K562 (cell line): ENCODE data around the gene ZNF609. TPM values are rescaled to one million over a fixed set of nuclear protein-coding genes. Genes with fewer than 3 reads are reported as not detected.

ENCODE experiments used
- ATAC-seq: fragments of 200-7000 bp; cut with Tn5 transposase; 3 replicates; pipeline ENCODE4 v1.9.1; 2020; ENCODE audit warnings: moderate library complexity
- BruUV-seq: library from RNA; stranded (reverse); fragments of 400-500 nt; replicated peaks from 2 replicates; lab custom pipeline; 2021; lab: Mats Ljungman, UMichigan
- CTCF ChIA-PET: fragments of 300-600 bp; formaldehyde crosslinking; extraction: SDS; loops from one replicate; lab custom pipeline; 2021; ENCODE audit warnings: low intra/inter-chr PET ratio; lab: Yijun Ruan, JAX
- POLR2A ChIA-PET: fragments of 300-600, 350-650 bp; sonication (Branson Sonifier 250); formaldehyde crosslinking; extraction: SDS; loops from one replicate; lab custom pipeline; 2021; ENCODE audit warnings: antibody characterized with exemption, inconsistent platforms; lab: Yijun Ruan, JAX
- DNase-seq, 4 experiments: peaks; one replicate each; pipeline versions ENCODE4 v3.0.0 to v3.0.0-alpha.2; 2011 to 2018; ENCODE audit warnings: low spot score in 3 of 4, mixed read lengths in 3 of 4; ENCODE audit errors: extremely low read depth in 1 of 4
- FAIRE-seq: peaks from 2 replicates; lab custom pipeline; 2011; peaks lifted over from hg19 to GRCh38; lab: Jason Lieb, UNC
- H2AFZ ChIP-seq: 2 replicates; pipeline ENCODE4 v1.6.0; 2011; ENCODE audit warnings: low read depth, low read length, control low read depth, inconsistent platforms
- H3K27ac ChIP-seq: fragments of 200-600 bp; 3 replicates; pipeline ENCODE4 v1.8.0; 2011; ENCODE audit warnings: low read depth, mild to moderate bottlenecking, control low read depth, inconsistent platforms, low read length, moderate library complexity, mixed read lengths; ENCODE audit errors: extremely low read depth
- H3K27me3 ChIP-seq, 2 experiments: fragments of 300-600 bp in 1 of 2; 2 replicates in 1 of 2; 3 replicates in 1 of 2; pipeline versions ENCODE4 v1.6.0 to v1.8.0; 2011; ENCODE audit warnings: inconsistent platforms in 2 of 2, low read length in 2 of 2, mild to moderate bottlenecking in 1 of 2, mixed read lengths in 1 of 2, moderate library complexity in 1 of 2; ENCODE audit not compliant: control insufficient read depth in 2 of 2, insufficient read depth in 2 of 2
- H3K36me3 ChIP-seq: fragments of 300-600 bp; 3 replicates; pipeline ENCODE4 v1.8.0; 2011; ENCODE audit warnings: mild to moderate bottlenecking, low read length, inconsistent platforms; ENCODE audit not compliant: control insufficient read depth, insufficient read depth
- H3K4me1 ChIP-seq, 2 experiments: fragments of 200-600 bp in 1 of 2; replicated peaks in 1 of 2; 2 replicates in 1 of 2; 3 replicates in 1 of 2; pipeline versions ENCODE4 v1.5.1 to v1.8.0; 2011; ENCODE audit warnings: inconsistent platforms in 2 of 2, low read length in 2 of 2, mild to moderate bottlenecking in 1 of 2, mixed read lengths in 1 of 2, moderate library complexity in 1 of 2; ENCODE audit not compliant: control insufficient read depth in 2 of 2, insufficient read depth in 2 of 2
- H3K4me2 ChIP-seq: 2 replicates; pipeline ENCODE4 v1.6.1; 2011; ENCODE audit warnings: low read length, control low read depth, inconsistent platforms, mixed read lengths; ENCODE audit not compliant: insufficient read depth
- H3K4me3 ChIP-seq: fragments of 200-600 bp; sonication (generic), shearing (Covaris generic); 2 replicates; pipeline ENCODE4 v1.5.1; 2016; ENCODE audit warnings: control low read depth, inconsistent platforms
- H3K79me2 ChIP-seq: fragments of 200-600 bp; 3 replicates; pipeline ENCODE4 v1.8.0; 2011; ENCODE audit warnings: low read length, inconsistent platforms; ENCODE audit not compliant: control insufficient read depth, insufficient read depth
- H3K9ac ChIP-seq, 2 experiments: 2 replicates each; pipeline versions ENCODE4 v1.6.0 to v1.6.1; 2011; ENCODE audit warnings: low read depth in 2 of 2, low read length in 2 of 2, control low read depth in 1 of 2, inconsistent platforms in 1 of 2, mild to moderate bottlenecking in 1 of 2, mixed read lengths in 1 of 2; ENCODE audit not compliant: insufficient read depth in 1 of 2
- H3K9me1 ChIP-seq: one replicate; pipeline ENCODE4 v1.6.0; 2011; ENCODE audit warnings: inconsistent platforms, mild to moderate bottlenecking, low read length, moderate library complexity; ENCODE audit not compliant: control insufficient read depth, insufficient read depth
- H3K9me3 ChIP-seq: replicated peaks from 2 replicates; pipeline ENCODE4 v1.5.1; 2011; ENCODE audit warnings: low read depth, low read length, inconsistent platforms; ENCODE audit not compliant: control insufficient read depth, insufficient read depth
- H4K20me1 ChIP-seq: replicated peaks from 2 replicates; pipeline ENCODE4 v1.6.1; 2011; ENCODE audit warnings: low read length, inconsistent platforms, mixed read lengths; ENCODE audit not compliant: control insufficient read depth, insufficient read depth
- CBX3 ChIP-seq, 2 experiments: IDR thresholded peaks; 1 replicate in 1 of 2; 2 replicates in 1 of 2; pipeline ENCODE4 v1.6.1; 2012; ENCODE audit warnings: inconsistent platforms in 2 of 2, low read length in 2 of 2, borderline replicate concordance in 1 of 2, control low read depth in 1 of 2
- DLX4 ChIP-seq: fragments of 250-450 bp; sonication (Bioruptor Pico); IDR thresholded peaks from 2 replicates; pipeline ENCODE4 v1.6.1; 2021; ENCODE audit warnings: mild to moderate bottlenecking
- ELF1 ChIP-seq: fragments of 200-800 bp; sonication (Bioruptor generic); IDR thresholded peaks from 2 replicates; pipeline ENCODE4 v1.6.1; 2016; ENCODE audit warnings: missing genetic modification characterization, missing compliant biosample characterization
- ESRRA ChIP-seq: fragments of 450-650 bp; IDR thresholded peaks from 2 replicates; pipeline ENCODE4 v1.6.1; 2014; ENCODE audit warnings: low read depth, mild to moderate bottlenecking, moderate library complexity, borderline replicate concordance
- SIX5 ChIP-seq, 2 experiments: IDR thresholded peaks; 2 replicates each; pipeline ENCODE4 v1.6.1; 2011; ENCODE audit warnings: low read length in 2 of 2, borderline replicate concordance in 1 of 2, low read depth in 1 of 2, mild to moderate bottlenecking in 1 of 2, moderate library complexity in 1 of 2; ENCODE audit not compliant: insufficient read depth in 1 of 2
- TRIM24 ChIP-seq, 2 experiments: fragments of 450-650 bp; IDR thresholded peaks; 2 replicates each; pipeline ENCODE4 v1.6.1; 2016
- TRIM28 ChIP-seq: fragments of 450-650 bp; IDR thresholded peaks from 2 replicates; pipeline ENCODE4 v1.6.1; 2017
- ZC3H8 ChIP-seq: fragments of 450-650 bp; IDR thresholded peaks from 2 replicates; pipeline ENCODE4 v1.6.1; 2017
- ZFP1 ChIP-seq: fragments of 450-650 bp; formaldehyde crosslinking; IDR thresholded peaks from 2 replicates; pipeline ENCODE4 v1.4.0; 2020; ENCODE audit warnings: mild to moderate bottlenecking, mixed read lengths
- ZNF384 ChIP-seq: IDR thresholded peaks from 2 replicates; pipeline ENCODE4 v1.6.1; 2012; ENCODE audit warnings: low read depth, low read length, improper control_type of control experiment
- WGBS: fragments of 100-300 bp; shearing (Covaris generic); methylation state at CpG from one replicate; pipeline ENCODE4 v1.1.6; 2016; ENCODE audit warnings: low coverage, mixed read lengths; ENCODE audit not compliant: insufficient coverage; ENCODE audit errors: missing lambda C conversion rate; 5-methylcytosine and 5-hydroxymethylcytosine counted together
- in situ Hi-C: fragments of 300-500 bp; cut with MboI; formaldehyde crosslinking; loops from 4 replicates; pipeline ENCODE4 v1.15.0; 2018; ENCODE audit warnings: inconsistent platforms, mixed read lengths
- intact Hi-C: fragments of 100-400 bp; cut with micrococcal nuclease; formaldehyde crosslinking; loops from 2 replicates; pipeline ENCODE4 v1.14.2; 2022
- polyA plus RNA-seq, 8 experiments: library from polyadenylated mRNA; depleted of rRNA in 4 of 8; stranded (reverse) in 5 of 8; unstranded in 3 of 8; fragments of >200 nt; fragmentation: Nextera tagmentation in 2 of 8; fragmentation: Illumina TruSeq in 1 of 8; extraction: Ambion mirVana in 2 of 8; extraction: Trizol in 1 of 8; gene quantifications; 2 replicates each; pipeline versions ENCODE4 v1.2.1 to v1.2.3, GENCODE V29; 2011 to 2014; ENCODE audit warnings: inconsistent platforms in 1 of 8, missing spikeins in 1 of 8
- total RNA-seq, 7 experiments: library from RNA; depleted of rRNA in 6 of 7; stranded (reverse); fragments of >200 nt in 6 of 7; fragmentation: Illumina TruSeq in 2 of 7; extraction: Trizol in 2 of 7; gene quantifications; 2 replicates each; pipeline versions ENCODE4 v1.2.1 to v1.2.3, GENCODE V29; 2011 to 2021; ENCODE audit warnings: low replicate concordance in 1 of 7
- TF ChIP-seq, protein P1 (sequence below): fragments of 250-450 bp; sonication (Bioruptor Pico); IDR thresholded peaks from 2 replicates; pipeline ENCODE4 v1.4.0; 2020; ENCODE audit warnings: borderline replicate concordance
- TF ChIP-seq, protein P2 (sequence below): fragments of 450-650 bp; IDR thresholded peaks from 2 replicates; pipeline ENCODE4 v1.6.1; 2016; ENCODE audit warnings: low read depth, mild to moderate bottlenecking, moderate library complexity

ZNF609 gene
- total and polyA plus RNA-seq, 9 of the 15 experiments (the other 6 are each of a cell fraction or from before 2014, with no cell fraction given) = 3.0 to 38.7 (median 17.8) TPM

DNA sequence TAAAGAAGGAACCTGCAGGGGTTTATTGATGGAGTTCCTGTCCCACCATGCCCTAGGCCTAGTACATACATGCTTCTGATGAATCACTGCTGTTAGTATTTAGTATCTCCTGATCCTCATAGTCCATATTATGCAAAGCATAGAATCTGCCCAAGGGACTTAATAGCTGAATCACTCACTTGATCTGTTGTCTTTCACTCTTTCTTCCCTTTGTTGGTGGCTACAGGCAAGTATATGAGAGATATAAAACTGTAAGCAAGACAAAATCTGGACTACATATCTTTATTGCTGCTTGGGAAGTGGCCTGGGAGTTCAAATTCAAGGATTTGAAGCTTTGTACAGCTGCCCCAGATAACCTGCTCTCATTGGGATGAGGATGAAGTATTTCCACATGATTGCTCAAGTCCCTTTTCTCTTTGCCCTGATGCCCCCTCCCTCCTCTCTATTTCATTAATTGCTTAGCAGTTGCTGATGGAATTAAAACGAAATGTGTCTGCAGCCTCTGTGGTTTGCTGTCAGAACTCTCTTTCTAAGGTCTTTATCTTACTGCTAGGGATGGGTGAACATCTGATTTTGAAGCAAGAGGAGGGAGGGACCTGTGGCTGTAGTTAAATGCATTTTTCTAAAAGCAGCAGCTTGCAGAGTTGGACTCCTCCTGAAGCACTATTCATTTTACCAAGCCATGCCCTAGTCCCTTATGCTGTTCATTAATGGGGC is 114.1 kb downstream of the ZNF609 start (continued):
- TF ChIP-seq, protein P1, sequence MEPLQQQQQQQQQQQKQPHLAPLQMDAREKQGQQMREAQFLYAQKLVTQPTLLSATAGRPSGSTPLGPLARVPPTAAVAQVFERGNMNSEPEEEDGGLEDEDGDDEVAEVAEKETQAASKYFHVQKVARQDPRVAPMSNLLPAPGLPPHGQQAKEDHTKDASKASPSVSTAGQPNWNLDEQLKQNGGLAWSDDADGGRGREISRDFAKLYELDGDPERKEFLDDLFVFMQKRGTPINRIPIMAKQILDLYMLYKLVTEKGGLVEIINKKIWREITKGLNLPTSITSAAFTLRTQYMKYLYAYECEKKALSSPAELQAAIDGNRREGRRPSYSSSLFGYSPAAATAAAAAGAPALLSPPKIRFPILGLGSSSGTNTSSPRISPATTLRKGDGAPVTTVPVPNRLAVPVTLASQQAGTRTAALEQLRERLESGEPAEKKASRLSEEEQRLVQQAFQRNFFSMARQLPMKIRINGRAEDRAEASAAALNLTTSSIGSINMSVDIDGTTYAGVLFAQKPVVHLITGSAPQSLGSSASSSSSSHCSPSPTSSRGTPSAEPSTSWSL (CRISPR knock-in tag) = no peak
- TF ChIP-seq ELF1 (tag) (no peak), ZC3H8 (no peak)

GRCh38 chr15:64580696-64581407 is 120.5 kb downstream of the ZNF609 start:
- Histone ChIP-seq H3K79me2 (peaks cover 76% of the 10 kb centered on the region), H3K27me3 (no peaks in the 10 kb centered on the region), H3K27ac (peak overlapping the region; percentile 27; the same call in 1 of the 3 replicates), H3K9me1 (no peaks in the 10 kb centered on the region), H2AFZ (no peak overlapping the region), H3K4me1 (peaks cover 8 to 9% of the 10 kb centered on the region in 2 experiments), H3K9ac (no peak overlapping the region), H4K20me1 (no peaks in the 10 kb centered on the region; the same call in 1 of the 2 replicates), H3K4me3 (no peak overlapping the region), H3K9me3 (peaks cover 8% of the 10 kb centered on the region; the same call in 1 of the 2 replicates), H3K36me3 (peaks cover 8% of the 10 kb centered on the region; the same call in 1 of the 3 replicates), H3K4me2 (no peak overlapping the region)
- TF ChIP-seq CBX3 (IDR thresholded peaks at IDR 0.05; ENCODE audit: borderline replicate concordance in 1 of 2, low read length in 2 of 2) (peak in 1 of 2 experiments; percentile 46; a peak in 1 of 3 replicates), DLX4 (CRISPR knock-in tag) (no peak), ZNF384 (peak; percentile 7; the same call in 1 of the 2 replicates), TRIM28 (peak; percentile 73; the same call in 1 of the 2 replicates), SIX5 (IDR thresholded peaks at IDR 0.05; ENCODE audit: borderline replicate concordance in 1 of 2, insufficient read depth in 1 of 2, low read depth in 1 of 2, low read length in 2 of 2) (no peak), ZFP1 (CRISPR knock-in tag) (peak; percentile 89), TRIM24 (IDR thresholded peaks at IDR 0.05) (peak in 1 of 2 experiments; percentile 67; a peak in 1 of 4 replicates), ESRRA (peak; percentile 95)
- TF ChIP-seq, protein P2, sequence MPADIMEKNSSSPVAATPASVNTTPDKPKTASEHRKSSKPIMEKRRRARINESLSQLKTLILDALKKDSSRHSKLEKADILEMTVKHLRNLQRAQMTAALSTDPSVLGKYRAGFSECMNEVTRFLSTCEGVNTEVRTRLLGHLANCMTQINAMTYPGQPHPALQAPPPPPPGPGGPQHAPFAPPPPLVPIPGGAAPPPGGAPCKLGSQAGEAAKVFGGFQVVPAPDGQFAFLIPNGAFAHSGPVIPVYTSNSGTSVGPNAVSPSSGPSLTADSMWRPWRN = no peak
- 86% methylated on average over 9 of the region's 9 CpGs for WGBS
- intact Hi-C loops (no loop called here), in situ Hi-C loops (no loop called here)
- peak; percentile 6 for FAIRE-seq
- BruUV-seq = no TSS peak
- ATAC-seq = no peak; the same call in 2 of the 3 replicates
- CTCF ChIA-PET = no interaction called here
- POLR2A ChIA-PET = interaction anchor here (0.6 to 1.6 kb wide), 6 partner anchors 8 to 193 kb away, joined by 3 to 7 read pairs (median 4); partner anchors contain the start of gene TRIP4
- no peak for DNase-seq
